GM19438 (cell line): ENCODE results near the gene RRP1B.

Experiments used
- ATAC-seq: cut with Tn5 transposase; IDR thresholded peaks from one replicate; pipeline ENCODE4 v1.9.1; 2021; ENCODE audit warnings: low read depth; ENCODE audit not compliant: unreplicated experiment

Gene RRP1B

GRCh38 chr21:43739621-43740435 lies 80.5 kb downstream of the RRP1B start:
- ATAC-seq: no peak

DNA sequence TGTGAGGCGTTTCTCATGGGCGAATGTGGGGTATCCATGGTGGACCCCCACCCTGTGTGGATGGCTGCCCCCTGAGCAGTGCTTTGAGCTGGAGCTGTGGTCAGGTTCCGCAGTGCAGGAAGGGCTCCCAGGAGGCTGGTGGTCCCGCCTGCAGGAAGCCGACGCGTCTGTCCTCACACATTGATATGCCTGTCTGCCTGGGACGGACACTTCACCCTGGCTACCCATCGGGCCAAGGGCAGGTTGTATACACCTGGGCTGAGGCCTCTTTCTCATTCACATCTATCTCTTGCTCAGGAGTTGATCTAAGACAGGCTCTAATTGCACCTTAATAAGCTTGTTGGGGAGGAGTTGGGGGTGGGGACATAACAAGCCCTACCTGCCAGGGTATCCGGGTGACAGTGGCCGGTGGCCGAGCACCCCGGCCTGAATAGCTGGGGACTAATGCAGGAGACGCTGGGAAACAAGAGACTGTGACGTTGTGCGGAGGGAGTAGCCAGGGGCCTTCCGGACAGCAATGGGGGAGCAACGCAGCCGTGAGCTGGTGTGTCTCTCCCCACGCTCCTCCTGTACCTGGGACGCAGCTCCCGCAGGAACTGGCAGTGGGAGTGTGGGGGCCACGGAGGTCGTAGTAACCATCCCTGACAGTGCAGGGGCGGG lies 81.3 kb downstream of the RRP1B start:
- no peak for ATAC-seq

- no peak for ATAC-seq
Measured at GRCh38 chr21:43741423-43742096, 82.2 kb downstream of the RRP1B start.

DNA sequence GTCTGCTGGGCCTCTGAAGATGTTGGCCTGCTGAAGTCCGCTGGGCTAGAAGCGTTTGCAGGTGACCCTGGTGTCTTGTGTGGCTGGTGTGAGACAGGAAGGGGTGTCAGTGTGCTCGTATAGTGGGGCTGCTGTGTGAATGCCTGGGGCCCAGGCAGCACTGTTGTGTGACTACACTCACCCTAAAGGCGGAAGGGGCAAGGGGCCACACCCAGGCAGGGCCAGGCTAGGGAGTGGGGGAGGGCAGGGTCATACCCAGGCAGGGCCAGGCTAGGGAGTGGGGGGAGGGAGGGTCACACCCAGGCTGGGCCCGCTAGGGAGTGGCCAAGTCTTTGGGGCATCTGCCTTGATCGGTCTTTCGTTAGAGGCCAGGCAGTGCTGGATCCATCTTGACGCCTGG lies 84.6 kb downstream of the RRP1B start:
- no peak for ATAC-seq

DNA sequence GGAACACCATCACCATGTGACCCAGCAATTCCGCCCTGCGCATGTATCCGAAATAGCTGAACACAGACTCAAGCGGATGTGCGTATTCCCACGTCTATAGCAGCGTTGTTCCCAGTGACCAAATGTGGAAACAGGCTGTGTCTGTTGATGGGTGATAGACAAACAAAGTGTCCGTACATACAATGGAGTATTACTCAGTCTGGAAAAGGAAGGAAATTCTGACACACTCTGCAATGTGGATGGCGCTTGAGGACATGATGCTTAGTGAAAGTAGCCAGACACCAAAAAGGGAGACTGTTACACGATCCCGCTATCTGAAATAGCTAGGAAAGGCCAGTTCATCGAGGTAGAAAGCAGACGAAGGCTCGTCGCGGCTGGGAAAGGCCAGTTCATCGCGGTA lies 85.4 kb downstream of the RRP1B start:
- no peak for ATAC-seq
